ENCODE results near the gene HINT2. TPM values are rescaled to one million over a fixed set of nuclear protein-coding genes. Genes with fewer than 3 reads are reported as not detected.

The HINT2 gene
- polyA plus RNA-seq, 1 donor from 2014 or later = 89.2 TPM

DNA sequence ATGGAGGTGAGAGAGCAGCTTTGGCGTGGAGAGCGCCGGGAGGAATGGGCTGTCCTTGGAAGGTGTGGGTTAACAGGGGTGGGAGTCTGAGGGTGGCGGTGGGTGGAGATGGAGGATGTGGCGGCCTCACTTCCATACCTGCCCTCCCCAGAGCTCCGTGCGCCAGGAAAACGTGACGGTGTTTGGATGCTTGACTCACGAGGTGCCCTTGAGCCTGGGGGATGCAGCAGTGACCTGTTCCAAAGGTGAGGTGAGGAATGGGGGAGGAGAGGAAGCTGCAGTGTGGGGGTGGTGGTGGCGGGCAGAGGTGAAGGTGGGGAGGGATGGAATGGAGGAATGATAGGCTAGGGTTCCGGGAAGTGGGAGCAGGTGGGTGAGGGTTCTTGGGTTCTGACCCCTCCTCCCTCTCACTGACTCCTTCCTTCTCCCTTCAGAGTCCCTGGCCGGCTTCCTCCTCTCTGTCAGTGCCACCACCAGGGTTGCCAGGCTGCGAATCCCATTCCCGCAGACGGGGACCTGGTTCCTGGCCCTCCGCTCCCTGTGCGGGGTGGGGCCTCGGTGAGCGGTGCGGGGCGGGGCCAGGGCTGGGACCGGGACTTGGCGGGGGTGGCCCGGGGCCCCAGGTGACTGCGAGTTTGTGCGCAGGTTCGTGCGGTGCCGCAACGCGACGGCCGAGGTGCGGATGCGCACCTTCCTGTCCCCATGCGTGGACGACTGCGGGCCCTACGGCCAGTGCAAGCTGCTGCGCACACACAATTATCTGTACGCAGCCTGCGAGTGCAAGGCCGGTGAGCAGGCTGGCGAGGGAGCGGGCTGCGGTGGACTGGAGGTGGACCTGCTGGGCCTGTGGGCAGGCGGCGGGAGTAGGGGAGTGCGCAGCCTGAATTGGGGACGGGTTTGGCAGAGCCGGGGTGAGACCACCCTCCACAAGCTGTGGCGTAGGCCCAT lies 31.3 kb upstream of the HINT2 start:
- H3K4me1 Mint-ChIP-seq = peaks cover 26 to 51% (median 36%) of the 10 kb centered on the region in 3 donors
- peaks cover 2% of the 10 kb centered on the region for H3K36me3 Mint-ChIP-seq
- H3K4me3 Mint-ChIP-seq = peak overlapping the region in 2 of 4 donors; percentile 55 to 79
- peak overlapping the region in 1 of 3 donors; percentile 64 for H3K27ac Mint-ChIP-seq
- no peaks in the 10 kb centered on the region for H3K9me3 Mint-ChIP-seq
- peaks cover 3% of the 10 kb centered on the region for H3K27me3 Mint-ChIP-seq

DNA sequence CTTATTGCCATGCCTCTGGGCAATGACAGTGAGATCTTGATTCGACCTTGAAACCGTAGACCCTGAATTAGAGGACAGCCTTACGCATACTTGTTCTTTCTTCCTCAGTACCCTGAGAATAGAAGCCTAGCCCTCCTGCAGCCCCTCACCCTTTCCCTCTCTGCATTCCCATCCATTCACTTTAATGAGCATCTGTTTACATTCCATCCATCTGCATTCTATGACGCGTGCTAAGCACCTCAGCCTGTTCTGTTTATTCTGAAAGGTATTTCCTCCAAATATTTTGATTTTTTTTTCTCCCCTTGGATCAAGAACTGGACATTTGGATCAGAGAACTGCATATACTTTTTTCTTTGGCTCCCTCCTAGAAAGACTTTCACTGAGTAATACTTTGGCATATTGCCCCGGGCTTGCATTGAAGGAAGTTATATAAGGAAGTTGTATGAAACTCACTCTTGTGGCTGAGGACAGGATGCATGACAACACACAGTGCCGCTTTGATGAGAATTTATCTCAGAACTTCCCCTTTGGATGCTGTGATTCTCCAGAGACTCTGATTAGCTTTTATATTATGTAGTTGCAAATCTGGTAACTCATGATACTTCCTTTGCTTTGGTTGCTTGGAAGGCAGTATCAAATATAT lies 29.9 kb upstream of the HINT2 start:
- Mint-ChIP-seq H3K4me3 (peak overlapping the region in 3 of 4 donors; percentile 0 to 53 (median 23)), H3K27me3 (peaks cover 3% of the 10 kb centered on the region), H3K4me1 (peaks cover 31 to 58% (median 40%) of the 10 kb centered on the region in 3 donors), H3K36me3 (peaks cover 2% of the 10 kb centered on the region), H3K27ac (peak overlapping the region; percentile 8 to 64 (median 11)), H3K9me3 (no peaks in the 10 kb centered on the region)

DNA sequence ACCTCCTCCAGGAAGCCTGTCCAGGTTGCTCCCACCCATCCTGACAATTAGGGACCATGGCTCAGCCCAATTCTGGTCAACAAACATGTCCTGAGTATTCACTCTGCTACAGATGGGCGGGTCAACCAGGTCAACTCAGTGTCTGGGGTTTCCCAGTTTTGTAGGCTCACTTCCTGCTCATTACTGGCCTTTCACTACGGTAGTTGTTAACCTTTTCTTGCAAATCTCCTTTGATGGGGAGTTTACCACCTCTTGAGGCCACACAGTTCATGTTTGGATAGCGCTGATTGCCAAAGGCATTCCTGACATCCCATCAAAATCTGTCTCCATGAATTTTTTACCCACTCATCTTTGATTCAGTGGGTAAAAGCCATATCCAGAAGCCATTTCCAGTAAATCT lies 28.0 kb upstream of the HINT2 start:
- Mint-ChIP-seq H3K9me3 (no peaks in the 10 kb centered on the region), H3K4me3 (no peak overlapping the region), H3K27ac (peak overlapping the region in 1 of 3 donors; percentile 65), H3K4me1 (peaks cover 35 to 48% (median 37%) of the 10 kb centered on the region in 3 donors), H3K27me3 (peaks cover 4% of the 10 kb centered on the region), H3K36me3 (peaks cover 2% of the 10 kb centered on the region)

DNA sequence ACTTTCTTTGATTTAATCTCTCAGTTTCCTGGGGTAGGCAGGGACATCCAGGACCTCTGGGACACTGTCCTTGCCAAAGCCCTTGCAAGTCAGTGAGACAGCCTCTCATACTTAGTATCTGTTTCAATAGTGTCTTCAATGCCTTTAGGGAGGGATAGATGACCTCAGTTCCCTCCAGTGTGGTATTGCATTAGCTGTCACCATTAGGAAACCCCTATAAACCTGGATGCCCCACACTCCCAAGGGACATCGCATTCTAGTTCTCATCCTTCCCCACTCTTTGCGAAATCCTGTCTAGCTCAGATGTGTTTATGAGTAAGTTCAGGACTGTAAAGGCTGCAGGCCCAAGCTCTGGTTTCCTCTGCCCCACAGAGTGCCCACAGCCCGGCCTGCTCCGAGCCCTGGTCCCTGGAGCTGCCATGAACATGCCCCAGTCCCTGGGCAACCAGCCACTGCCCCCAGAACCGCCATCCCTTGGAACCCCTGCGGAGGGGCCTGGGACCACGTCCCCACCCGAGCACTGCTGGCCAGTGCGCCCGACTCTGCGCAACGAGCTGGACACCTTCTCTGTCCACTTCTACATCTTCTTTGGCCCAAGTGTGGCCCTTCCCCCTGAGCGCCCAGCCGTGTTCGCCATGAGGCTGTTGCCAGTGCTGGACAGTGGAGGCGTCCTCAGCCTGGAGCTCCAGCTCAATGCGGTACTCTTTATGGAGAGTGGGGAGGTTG lies 27.3 kb upstream of the HINT2 start:
- Mint-ChIP-seq H3K27me3 (peaks cover 4% of the 10 kb centered on the region), H3K9me3 (no peaks in the 10 kb centered on the region), H3K4me1 (peaks cover 34 to 42% (median 36%) of the 10 kb centered on the region in 3 donors), H3K36me3 (peaks cover 2% of the 10 kb centered on the region), H3K27ac (no peak overlapping the region), H3K4me3 (no peak overlapping the region)

DNA sequence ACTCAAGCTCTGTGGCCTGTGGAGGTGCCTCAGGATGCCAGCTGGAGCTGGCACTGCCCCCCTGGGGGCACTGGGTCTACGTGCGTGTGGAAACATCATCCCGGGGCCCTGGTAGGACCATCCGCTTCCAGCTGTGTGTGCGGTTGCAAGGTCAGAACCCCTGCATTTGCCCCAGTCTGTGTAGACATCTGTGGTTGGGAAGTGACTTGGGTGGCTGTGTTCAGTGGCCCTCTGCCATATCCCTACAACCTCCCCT lies 26.7 kb upstream of the HINT2 start:
- H3K36me3 Mint-ChIP-seq = peaks cover 2% of the 10 kb centered on the region
- peaks cover 4% of the 10 kb centered on the region for H3K27me3 Mint-ChIP-seq
- H3K9me3 Mint-ChIP-seq = no peaks in the 10 kb centered on the region
- no peak overlapping the region for H3K4me3 Mint-ChIP-seq
- H3K4me1 Mint-ChIP-seq = peaks cover 30 to 37% (median 36%) of the 10 kb centered on the region in 3 donors
- no peak overlapping the region for H3K27ac Mint-ChIP-seq

DNA sequence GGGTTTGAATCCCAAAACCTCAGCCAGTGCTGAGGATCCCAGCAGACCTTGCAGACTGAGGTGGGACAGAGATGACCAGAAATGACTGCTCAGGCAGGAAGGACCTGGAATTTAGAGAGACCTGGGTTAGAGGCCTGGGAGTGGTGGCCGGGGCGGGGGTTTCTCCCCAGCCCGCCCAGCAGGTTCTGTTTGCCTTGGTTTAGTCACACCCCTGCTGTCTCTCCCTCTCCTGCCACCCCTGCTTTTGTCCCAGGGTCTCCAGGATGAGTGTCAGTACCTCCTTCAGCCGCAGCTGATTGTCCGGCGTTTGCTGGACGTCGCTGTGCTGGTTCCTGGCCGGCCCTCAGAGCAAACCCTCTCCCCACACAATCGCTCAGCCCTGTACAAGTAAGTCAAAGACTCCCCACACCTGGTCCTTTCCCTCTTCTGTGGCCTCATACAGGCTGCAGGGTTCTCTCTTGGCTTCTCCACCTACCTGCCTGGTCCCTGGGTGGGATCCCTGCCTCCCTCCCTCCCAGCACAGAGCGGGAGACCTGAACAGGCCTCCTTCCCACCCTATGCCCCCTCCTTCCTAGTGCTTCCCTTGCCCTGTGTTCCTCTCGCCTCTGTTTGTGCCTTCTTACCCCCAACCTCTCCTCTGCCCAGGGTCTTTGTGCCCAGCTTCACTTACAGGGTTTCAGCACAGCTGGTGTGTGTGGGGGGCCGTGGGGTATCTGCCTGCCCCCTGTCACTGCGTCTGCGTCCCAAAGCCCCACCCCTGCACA lies 26.2 kb upstream of the HINT2 start:
- Mint-ChIP-seq H3K27ac (no peak overlapping the region), H3K4me3 (no peak overlapping the region), H3K4me1 (peaks cover 30 to 37% (median 36%) of the 10 kb centered on the region in 3 donors), H3K36me3 (peaks cover 2% of the 10 kb centered on the region), H3K9me3 (no peaks in the 10 kb centered on the region), H3K27me3 (peaks cover 4% of the 10 kb centered on the region)

DNA sequence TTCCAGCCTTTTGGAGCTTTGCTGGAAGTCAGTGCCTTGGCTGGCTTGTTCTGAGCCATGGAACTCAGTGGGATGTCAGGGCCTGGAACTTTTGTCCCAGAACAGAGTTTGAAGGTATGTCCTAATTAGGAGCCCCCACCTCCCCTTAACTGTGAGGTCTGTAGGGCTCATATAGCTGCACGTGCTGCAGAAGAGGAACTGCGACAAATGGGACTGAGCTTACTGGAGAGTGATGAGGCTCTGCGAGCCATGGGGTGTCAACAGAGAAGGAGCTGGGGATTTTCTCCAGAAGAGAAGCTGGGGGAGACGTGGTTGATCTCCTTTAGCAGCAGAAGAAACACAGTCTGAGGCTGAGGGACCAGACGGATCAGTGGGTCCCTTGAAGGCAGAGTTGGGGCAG lies 25.1 kb upstream of the HINT2 start:
- Mint-ChIP-seq H3K27ac (peak overlapping the region in 1 of 3 donors; percentile 44), H3K36me3 (peaks cover 1% of the 10 kb centered on the region), H3K9me3 (no peaks in the 10 kb centered on the region), H3K4me3 (no peak overlapping the region), H3K27me3 (peaks cover 1% of the 10 kb centered on the region), H3K4me1 (peaks cover 26 to 33% (median 32%) of the 10 kb centered on the region in 3 donors)

DNA sequence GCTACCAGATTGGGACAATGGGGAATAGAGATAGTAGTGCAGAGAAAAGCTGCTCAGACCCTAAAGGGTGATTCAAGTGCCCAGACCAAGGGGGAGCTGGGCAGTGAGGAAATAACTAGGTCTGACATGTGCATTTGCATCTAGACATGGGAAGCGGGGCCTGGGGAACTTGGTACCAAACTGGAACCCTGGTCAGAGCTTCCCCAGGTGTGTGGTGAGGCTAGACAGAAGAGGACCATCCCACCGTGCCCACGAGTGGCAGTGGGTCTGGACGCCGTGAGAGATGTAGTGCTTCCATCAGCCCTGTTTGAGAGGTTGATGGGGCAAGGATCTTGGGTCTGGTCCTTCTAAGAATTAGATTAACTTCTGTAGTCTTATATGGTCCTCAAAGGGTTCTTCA lies 21.8 kb upstream of the HINT2 start:
- H3K27me3 Mint-ChIP-seq = peaks cover 1% of the 10 kb centered on the region
- no peak overlapping the region for H3K4me3 Mint-ChIP-seq
- peaks cover 32 to 41% (median 33%) of the 10 kb centered on the region in 3 donors for H3K4me1 Mint-ChIP-seq
- no peaks in the 10 kb centered on the region for H3K9me3 Mint-ChIP-seq
- H3K36me3 Mint-ChIP-seq = peaks cover 1% of the 10 kb centered on the region
- no peak overlapping the region for H3K27ac Mint-ChIP-seq

DNA sequence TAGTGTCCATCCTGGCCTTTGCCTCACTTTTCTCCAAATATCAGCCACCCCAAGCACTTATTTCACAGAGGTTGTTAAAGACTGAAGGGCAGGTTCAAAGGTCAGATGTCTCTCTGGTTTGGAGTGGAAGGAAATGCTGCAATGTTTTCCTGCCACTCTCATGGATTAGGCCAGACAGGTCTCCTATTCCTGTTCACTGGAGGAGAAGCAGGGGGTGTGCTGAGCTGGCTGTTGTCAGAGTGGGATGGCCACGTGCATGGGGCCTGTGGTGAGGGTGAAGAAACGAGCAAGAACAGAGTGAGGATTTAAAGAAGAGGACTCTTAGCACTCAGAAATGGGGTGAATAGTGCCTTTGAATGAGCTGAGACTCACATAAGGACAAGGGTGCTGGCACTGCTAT lies 20.9 kb upstream of the HINT2 start:
- no peak overlapping the region for H3K27ac Mint-ChIP-seq
- peaks cover 32 to 41% (median 38%) of the 10 kb centered on the region in 3 donors for H3K4me1 Mint-ChIP-seq
- H3K36me3 Mint-ChIP-seq = peaks cover 1% of the 10 kb centered on the region
- H3K9me3 Mint-ChIP-seq = no peaks in the 10 kb centered on the region
- H3K4me3 Mint-ChIP-seq = no peak overlapping the region
- H3K27me3 Mint-ChIP-seq = peaks cover 1% of the 10 kb centered on the region

DNA sequence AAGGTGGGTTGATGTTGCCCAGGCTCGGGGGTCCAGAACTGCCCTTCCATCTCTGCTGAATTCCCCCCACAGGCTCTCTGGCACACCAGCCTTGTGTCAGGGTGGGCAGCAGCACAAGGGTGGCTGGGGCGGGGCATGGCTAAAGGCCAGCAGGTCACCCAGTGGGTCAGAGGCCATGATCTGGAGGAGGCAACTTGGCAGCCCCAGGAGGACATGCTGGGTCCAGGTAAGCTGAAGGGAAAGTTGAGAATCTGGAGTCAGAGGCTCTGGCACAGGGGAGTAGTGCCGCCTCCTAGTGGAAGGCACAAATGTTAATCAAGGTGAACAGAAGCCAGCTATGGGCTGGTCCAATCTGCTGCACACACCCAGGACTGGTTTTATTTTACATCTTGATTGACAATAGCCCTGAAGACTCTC lies 20.4 kb upstream of the HINT2 start:
- Mint-ChIP-seq H3K4me3 (no peak overlapping the region), H3K9me3 (no peaks in the 10 kb centered on the region), H3K27ac (no peak overlapping the region), H3K36me3 (peaks cover 1% of the 10 kb centered on the region), H3K27me3 (peaks cover 1% of the 10 kb centered on the region), H3K4me1 (peaks cover 30 to 43% (median 36%) of the 10 kb centered on the region in 3 donors)

DNA sequence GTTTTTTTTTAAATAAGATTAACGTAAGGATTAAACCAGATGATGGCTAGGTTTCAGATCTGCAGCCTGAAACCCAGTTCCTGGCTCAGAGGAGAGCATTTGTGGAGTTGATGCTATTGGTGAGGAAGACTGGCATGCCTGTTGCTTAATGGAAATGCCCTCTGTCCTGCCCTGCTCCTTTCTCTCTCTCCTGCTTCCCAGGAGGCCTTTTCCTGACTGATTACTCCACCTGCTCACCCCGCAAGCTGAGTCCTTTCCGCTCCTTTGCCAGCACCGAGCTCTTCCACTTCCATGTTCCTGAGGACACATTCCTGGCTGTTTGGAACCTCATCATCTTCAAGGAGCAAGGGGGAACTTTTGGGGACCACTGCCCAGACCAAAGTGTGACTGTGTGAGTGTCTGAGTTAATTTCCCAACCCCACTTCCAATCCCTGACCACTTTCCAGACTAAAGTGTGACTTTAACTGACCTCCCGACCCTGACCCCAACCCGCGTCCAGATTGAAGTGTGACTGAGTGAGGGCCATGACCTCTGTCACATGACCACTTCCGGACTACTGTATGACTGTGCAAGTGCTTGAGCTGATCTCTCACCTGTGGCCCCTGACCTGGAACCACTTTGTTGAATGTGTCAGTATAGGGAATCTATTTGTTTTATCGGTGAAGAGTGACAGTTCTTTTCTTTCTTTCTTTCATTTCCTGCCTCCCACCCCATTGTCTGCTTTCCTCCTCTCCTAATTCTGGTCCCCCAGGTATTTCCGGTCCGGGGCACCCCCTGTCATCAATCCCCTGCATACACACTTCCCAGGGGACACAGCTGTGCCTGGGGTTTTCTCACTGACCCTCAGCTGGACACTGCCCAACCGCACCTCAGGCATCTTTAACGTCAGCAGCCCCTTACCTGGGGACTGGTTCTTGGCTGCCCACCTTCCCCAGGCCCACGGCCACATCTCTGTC lies 19.7 kb upstream of the HINT2 start:
- Mint-ChIP-seq H3K9me3 (no peaks in the 10 kb centered on the region), H3K4me3 (peak overlapping the region in 2 of 4 donors; percentile 39 to 75), H3K4me1 (peaks cover 33 to 41% (median 34%) of the 10 kb centered on the region in 3 donors), H3K36me3 (peaks cover 1% of the 10 kb centered on the region), H3K27me3 (peaks cover 1% of the 10 kb centered on the region), H3K27ac (peak overlapping the region in 2 of 3 donors; percentile 31 to 44)

DNA sequence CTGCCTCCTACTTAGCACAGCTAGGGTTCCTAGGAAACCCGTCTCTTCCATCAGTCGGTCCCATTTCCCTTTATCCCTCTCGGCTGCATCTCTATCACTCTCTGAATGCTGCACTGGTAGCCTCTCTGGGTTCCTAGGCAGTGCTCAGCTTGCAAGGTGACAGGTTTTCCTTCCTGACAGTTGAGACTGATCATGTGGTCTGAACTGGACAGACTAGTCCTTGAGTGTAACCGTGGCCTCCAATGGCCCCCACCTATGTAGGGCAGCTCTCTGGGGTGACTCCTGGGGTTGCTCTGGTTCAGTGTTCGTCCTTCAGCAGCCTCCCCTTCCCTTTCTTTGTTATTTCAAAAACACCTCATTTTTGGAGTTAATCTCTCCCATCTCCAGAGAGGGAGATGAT lies 18.0 kb upstream of the HINT2 start:
- H3K4me1 Mint-ChIP-seq = peaks cover 31 to 40% (median 36%) of the 10 kb centered on the region in 3 donors
- H3K36me3 Mint-ChIP-seq = peaks cover 1% of the 10 kb centered on the region
- H3K4me3 Mint-ChIP-seq = peak overlapping the region in 2 of 4 donors; percentile 55 to 69
- no peaks in the 10 kb centered on the region for H3K9me3 Mint-ChIP-seq
- peak overlapping the region in 2 of 3 donors; percentile 14 to 66 for H3K27ac Mint-ChIP-seq
- no peaks in the 10 kb centered on the region for H3K27me3 Mint-ChIP-seq

DNA sequence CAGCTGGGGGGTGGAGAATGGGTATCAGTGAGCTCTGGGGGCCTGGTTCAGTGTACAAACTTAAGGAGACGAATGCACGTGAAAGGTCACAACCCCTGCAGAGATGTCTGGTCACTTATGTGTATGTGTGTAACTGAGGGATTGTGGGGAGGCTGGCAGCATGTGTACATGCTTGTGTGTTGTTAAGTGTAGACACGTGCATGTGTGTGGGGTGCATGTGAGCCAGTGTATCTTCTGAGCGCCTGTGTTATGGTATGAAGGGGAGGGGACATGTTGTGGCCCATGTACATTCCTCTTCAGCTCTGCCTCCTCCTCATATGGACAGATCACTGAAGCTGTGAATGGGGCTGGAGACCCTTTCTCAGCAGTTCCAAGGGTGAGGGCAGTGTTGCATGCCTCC lies 16.2 kb upstream of the HINT2 start:
- H3K36me3 Mint-ChIP-seq = peaks cover 1% of the 10 kb centered on the region
- peaks cover 31 to 42% (median 32%) of the 10 kb centered on the region in 3 donors for H3K4me1 Mint-ChIP-seq
- no peaks in the 10 kb centered on the region for H3K9me3 Mint-ChIP-seq
- H3K27me3 Mint-ChIP-seq = no peaks in the 10 kb centered on the region
- H3K4me3 Mint-ChIP-seq = peak overlapping the region in 1 of 4 donors; percentile 69
- H3K27ac Mint-ChIP-seq = peak overlapping the region in 1 of 3 donors; percentile 69

Data from IgD-negative memory B cell (primary cell).